ENCODE measurements around the gene VAT1.

- no peak for TF ChIP-seq CTCF (IDR thresholded peaks at IDR 0.05; ENCODE audit: insufficient read depth, low read depth, low read length)
- TF ChIP-seq EZH2 (IDR thresholded peaks at IDR 0.05; ENCODE audit: insufficient read depth, low read length), result no peak
Observed at GRCh38 chr17:42997390-42997983, 24.7 kb downstream of the VAT1 start.

Data from astrocyte (in vitro differentiated cells and primary cell).